GM23338 (cell line): Measurements from ENCODE around the gene CABP4.

Experiments used
- CREB1 ChIP-seq: fragments of 250-450 bp; sonication (Bioruptor Pico); IDR thresholded peaks from 2 replicates; pipeline ENCODE4 v1.5.0; 2020; ENCODE audit warnings: low read depth, mild to moderate bottlenecking, moderate library complexity
- EZH2 ChIP-seq: fragments of 200-600 bp; sonication (generic); IDR thresholded peaks from one replicate; pipeline ENCODE4 v1.8.0; 2017; ENCODE audit warnings: antibody characterized with exemption, mild to moderate bottlenecking, low read depth; ENCODE audit not compliant: unreplicated experiment
- EZH2phosphoT487 ChIP-seq: fragments of 200-600 bp; sonication (generic); IDR thresholded peaks from one replicate; pipeline ENCODE4 v1.8.1; 2018; ENCODE audit warnings: antibody characterized with exemption; ENCODE audit not compliant: unreplicated experiment
- JUNB ChIP-seq: IDR thresholded peaks from one replicate; pipeline ENCODE4 v1.6.1; 2016; ENCODE audit warnings: antibody characterized with exemption; ENCODE audit not compliant: unreplicated experiment
- POLR2AphosphoS5 ChIP-seq: IDR thresholded peaks from 2 replicates; pipeline ENCODE4 v1.6.1; 2016; ENCODE audit warnings: antibody characterized with exemption, low read depth
- STAT1 ChIP-seq: IDR thresholded peaks from one replicate; pipeline ENCODE4 v1.6.1; 2016; ENCODE audit warnings: antibody characterized with exemption; ENCODE audit not compliant: unreplicated experiment
- ZNF114 ChIP-seq: fragments of 250-450 bp; sonication (Bioruptor Pico); IDR thresholded peaks from 2 replicates; pipeline ENCODE4 v1.5.0; 2020; ENCODE audit warnings: mild to moderate bottlenecking, moderate library complexity
- ZNF331 ChIP-seq: fragments of 250-450 bp; sonication (Bioruptor Pico); IDR thresholded peaks from 2 replicates; pipeline ENCODE4 v1.5.0; 2020; ENCODE audit warnings: low read depth, mild to moderate bottlenecking, moderate library complexity
- TF ChIP-seq, protein P1 (sequence below), 2 experiments: fragments of 200-600 bp in 1 of 2; sonication (generic) in 1 of 2; conservative IDR thresholded peaks; 2 replicates each; pipeline versions ENCODE4 v1.5.1 to v1.6.1; 2016 to 2017; ENCODE audit warnings: antibody characterized with exemption in 2 of 2, low read depth in 2 of 2, mild to moderate bottlenecking in 2 of 2, moderate library complexity in 1 of 2
- TF ChIP-seq, protein P2 (sequence below): IDR thresholded peaks from one replicate; pipeline ENCODE4 v1.6.1; 2018; ENCODE audit warnings: antibody characterized with exemption; ENCODE audit not compliant: unreplicated experiment
- TF ChIP-seq, protein P3 (sequence below): IDR thresholded peaks from 2 replicates; pipeline ENCODE4 v1.6.1; 2016; ENCODE audit warnings: antibody characterized with exemption
- TF ChIP-seq, protein P4 (sequence below): fragments of 250-450 bp; sonication (Bioruptor Pico); IDR thresholded peaks from 2 replicates; pipeline ENCODE4 v1.5.0; 2020; ENCODE audit warnings: mild to moderate bottlenecking, moderate library complexity

DNA sequence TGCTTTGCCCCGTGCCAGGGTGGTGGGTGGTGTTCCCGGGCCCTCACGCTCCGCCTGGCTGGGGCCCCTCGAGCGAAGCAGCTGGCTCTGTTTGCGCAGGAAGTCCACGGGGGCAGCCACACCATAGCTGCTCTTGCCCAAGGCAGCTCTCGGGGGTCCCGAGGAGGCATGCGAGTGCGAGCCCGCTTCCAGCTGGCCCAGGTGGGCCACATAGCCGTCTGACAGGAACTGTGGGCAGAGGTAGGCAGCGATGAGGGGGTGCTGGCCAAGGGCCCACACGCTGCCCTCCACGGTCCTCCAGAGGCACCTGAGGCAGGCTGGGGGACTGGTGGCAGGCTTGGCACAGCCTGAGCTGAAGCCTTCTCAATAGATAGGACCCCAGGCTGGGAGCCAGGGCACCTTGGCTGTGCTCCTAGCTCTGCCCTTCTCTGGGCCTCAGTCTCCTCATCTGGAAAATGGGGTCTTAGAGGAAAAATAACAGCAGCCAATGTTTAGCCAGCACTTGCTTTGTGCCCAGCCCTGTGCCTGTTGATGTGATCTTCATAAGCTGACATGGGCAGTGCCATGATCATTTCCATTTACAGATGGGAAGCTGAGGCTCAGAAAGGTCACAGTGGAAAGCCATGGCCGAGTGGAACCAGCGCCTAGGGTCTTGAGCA lies 37.0 kb downstream of the CABP4 start:
- TF ChIP-seq, protein P1, sequence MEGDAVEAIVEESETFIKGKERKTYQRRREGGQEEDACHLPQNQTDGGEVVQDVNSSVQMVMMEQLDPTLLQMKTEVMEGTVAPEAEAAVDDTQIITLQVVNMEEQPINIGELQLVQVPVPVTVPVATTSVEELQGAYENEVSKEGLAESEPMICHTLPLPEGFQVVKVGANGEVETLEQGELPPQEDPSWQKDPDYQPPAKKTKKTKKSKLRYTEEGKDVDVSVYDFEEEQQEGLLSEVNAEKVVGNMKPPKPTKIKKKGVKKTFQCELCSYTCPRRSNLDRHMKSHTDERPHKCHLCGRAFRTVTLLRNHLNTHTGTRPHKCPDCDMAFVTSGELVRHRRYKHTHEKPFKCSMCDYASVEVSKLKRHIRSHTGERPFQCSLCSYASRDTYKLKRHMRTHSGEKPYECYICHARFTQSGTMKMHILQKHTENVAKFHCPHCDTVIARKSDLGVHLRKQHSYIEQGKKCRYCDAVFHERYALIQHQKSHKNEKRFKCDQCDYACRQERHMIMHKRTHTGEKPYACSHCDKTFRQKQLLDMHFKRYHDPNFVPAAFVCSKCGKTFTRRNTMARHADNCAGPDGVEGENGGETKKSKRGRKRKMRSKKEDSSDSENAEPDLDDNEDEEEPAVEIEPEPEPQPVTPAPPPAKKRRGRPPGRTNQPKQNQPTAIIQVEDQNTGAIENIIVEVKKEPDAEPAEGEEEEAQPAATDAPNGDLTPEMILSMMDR (conservative IDR thresholded peaks at IDR 0.05; ENCODE audit: low read depth in 2 of 2), result no peak
- no peak for TF ChIP-seq EZH2phosphoT487
- TF ChIP-seq, protein P2, sequence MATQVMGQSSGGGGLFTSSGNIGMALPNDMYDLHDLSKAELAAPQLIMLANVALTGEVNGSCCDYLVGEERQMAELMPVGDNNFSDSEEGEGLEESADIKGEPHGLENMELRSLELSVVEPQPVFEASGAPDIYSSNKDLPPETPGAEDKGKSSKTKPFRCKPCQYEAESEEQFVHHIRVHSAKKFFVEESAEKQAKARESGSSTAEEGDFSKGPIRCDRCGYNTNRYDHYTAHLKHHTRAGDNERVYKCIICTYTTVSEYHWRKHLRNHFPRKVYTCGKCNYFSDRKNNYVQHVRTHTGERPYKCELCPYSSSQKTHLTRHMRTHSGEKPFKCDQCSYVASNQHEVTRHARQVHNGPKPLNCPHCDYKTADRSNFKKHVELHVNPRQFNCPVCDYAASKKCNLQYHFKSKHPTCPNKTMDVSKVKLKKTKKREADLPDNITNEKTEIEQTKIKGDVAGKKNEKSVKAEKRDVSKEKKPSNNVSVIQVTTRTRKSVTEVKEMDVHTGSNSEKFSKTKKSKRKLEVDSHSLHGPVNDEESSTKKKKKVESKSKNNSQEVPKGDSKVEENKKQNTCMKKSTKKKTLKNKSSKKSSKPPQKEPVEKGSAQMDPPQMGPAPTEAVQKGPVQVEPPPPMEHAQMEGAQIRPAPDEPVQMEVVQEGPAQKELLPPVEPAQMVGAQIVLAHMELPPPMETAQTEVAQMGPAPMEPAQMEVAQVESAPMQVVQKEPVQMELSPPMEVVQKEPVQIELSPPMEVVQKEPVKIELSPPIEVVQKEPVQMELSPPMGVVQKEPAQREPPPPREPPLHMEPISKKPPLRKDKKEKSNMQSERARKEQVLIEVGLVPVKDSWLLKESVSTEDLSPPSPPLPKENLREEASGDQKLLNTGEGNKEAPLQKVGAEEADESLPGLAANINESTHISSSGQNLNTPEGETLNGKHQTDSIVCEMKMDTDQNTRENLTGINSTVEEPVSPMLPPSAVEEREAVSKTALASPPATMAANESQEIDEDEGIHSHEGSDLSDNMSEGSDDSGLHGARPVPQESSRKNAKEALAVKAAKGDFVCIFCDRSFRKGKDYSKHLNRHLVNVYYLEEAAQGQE, result no peak
- TF ChIP-seq POLR2AphosphoS5, result no peak
- TF ChIP-seq EZH2, result no peak
- no peak for TF ChIP-seq CREB1 (CRISPR knock-in tag)
- no peak for TF ChIP-seq JUNB
- TF ChIP-seq STAT1, result no peak
- TF ChIP-seq ZNF114 (CRISPR knock-in tag), result no peak
- TF ChIP-seq ZNF331 (CRISPR knock-in tag), result no peak
- TF ChIP-seq, protein P3, sequence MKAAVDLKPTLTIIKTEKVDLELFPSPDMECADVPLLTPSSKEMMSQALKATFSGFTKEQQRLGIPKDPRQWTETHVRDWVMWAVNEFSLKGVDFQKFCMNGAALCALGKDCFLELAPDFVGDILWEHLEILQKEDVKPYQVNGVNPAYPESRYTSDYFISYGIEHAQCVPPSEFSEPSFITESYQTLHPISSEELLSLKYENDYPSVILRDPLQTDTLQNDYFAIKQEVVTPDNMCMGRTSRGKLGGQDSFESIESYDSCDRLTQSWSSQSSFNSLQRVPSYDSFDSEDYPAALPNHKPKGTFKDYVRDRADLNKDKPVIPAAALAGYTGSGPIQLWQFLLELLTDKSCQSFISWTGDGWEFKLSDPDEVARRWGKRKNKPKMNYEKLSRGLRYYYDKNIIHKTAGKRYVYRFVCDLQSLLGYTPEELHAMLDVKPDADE, result no peak
- TF ChIP-seq, protein P4, sequence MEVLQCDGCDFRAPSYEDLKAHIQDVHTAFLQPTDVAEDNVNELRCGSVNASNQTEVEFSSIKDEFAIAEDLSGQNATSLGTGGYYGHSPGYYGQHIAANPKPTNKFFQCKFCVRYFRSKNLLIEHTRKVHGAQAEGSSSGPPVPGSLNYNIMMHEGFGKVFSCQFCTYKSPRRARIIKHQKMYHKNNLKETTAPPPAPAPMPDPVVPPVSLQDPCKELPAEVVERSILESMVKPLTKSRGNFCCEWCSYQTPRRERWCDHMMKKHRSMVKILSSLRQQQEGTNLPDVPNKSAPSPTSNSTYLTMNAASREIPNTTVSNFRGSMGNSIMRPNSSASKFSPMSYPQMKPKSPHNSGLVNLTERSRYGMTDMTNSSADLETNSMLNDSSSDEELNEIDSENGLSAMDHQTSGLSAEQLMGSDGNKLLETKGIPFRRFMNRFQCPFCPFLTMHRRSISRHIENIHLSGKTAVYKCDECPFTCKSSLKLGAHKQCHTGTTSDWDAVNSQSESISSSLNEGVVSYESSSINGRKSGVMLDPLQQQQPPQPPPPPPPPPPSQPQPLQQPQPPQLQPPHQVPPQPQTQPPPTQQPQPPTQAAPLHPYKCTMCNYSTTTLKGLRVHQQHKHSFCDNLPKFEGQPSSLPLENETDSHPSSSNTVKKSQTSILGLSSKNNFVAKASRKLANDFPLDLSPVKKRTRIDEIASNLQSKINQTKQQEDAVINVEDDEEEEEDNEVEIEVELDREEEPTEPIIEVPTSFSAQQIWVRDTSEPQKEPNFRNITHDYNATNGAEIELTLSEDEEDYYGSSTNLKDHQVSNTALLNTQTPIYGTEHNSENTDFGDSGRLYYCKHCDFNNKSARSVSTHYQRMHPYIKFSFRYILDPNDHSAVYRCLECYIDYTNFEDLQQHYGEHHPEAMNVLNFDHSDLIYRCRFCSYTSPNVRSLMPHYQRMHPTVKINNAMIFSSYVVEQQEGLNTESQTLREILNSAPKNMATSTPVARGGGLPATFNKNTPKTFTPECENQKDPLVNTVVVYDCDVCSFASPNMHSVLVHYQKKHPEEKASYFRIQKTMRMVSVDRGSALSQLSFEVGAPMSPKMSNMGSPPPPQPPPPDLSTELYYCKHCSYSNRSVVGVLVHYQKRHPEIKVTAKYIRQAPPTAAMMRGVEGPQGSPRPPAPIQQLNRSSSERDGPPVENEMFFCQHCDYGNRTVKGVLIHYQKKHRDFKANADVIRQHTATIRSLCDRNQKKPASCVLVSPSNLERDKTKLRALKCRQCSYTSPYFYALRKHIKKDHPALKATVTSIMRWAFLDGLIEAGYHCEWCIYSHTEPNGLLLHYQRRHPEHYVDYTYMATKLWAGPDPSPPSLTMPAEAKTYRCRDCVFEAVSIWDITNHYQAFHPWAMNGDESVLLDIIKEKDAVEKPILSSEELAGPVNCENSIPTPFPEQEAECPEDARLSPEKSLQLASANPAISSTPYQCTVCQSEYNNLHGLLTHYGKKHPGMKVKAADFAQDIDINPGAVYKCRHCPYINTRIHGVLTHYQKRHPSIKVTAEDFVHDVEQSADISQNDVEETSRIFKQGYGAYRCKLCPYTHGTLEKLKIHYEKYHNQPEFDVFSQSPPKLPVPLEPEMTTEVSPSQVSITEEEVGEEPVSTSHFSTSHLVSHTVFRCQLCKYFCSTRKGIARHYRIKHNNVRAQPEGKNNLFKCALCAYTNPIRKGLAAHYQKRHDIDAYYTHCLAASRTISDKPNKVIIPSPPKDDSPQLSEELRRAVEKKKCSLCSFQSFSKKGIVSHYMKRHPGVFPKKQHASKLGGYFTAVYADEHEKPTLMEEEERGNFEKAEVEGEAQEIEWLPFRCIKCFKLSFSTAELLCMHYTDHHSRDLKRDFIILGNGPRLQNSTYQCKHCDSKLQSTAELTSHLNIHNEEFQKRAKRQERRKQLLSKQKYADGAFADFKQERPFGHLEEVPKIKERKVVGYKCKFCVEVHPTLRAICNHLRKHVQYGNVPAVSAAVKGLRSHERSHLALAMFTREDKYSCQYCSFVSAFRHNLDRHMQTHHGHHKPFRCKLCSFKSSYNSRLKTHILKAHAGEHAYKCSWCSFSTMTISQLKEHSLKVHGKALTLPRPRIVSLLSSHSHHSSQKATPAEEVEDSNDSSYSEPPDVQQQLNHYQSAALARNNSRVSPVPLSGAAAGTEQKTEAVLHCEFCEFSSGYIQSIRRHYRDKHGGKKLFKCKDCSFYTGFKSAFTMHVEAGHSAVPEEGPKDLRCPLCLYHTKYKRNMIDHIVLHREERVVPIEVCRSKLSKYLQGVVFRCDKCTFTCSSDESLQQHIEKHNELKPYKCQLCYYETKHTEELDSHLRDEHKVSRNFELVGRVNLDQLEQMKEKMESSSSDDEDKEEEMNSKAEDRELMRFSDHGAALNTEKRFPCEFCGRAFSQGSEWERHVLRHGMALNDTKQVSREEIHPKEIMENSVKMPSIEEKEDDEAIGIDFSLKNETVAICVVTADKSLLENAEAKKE, result no peak
